GM18909 (cell line): ENCODE results near the gene RNF123.
A peak's percentile ranks its signal among the peaks of the same experiment; 100 is the strongest.
"Not testable (repeated sequence)": the region's sequence is repeated elsewhere in the genome, so short reads cannot be mapped to it uniquely, and the experiment has no call there.

Experiments
- ATAC-seq: cut with Tn5 transposase; IDR thresholded peaks from one replicate; pipeline ENCODE4 v1.9.1; 2021; ENCODE audit warnings: mild to moderate bottlenecking; ENCODE audit not compliant: unreplicated experiment, poor library complexity

Gene RNF123

DNA sequence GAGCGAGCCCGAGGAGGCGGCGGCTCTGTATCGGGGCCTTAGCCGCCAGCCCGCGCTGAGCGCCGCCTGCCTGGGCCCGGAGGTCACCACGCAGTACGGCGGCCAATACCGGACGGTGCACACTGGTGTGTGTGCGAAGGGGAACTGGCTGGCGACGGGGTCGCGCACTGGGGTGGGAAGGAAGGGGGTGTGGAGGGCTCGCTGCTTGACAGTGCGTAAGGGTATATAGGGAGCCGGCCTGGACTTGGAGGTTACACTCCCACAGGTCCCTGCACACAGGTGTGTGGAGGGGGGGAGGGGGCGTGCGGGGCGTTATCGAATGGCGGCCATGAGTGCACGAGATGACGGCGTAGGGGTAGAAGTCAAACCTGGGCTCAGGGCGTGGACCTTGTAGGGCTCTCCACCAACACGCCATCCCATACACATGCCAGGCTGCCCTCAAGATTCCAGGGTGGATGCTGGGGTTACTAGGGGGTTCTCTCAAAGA is 14.8 kb upstream of the RNF123 start:
- ATAC-seq: peak; percentile 25

- ATAC-seq: no peak
Observed at GRCh38 chr3:49675912-49676311, 13.4 kb upstream of the RNF123 start.

GRCh38 chr3:49680493-49681231 is 8.7 kb upstream of the RNF123 start:
- ATAC-seq: no peak

DNA sequence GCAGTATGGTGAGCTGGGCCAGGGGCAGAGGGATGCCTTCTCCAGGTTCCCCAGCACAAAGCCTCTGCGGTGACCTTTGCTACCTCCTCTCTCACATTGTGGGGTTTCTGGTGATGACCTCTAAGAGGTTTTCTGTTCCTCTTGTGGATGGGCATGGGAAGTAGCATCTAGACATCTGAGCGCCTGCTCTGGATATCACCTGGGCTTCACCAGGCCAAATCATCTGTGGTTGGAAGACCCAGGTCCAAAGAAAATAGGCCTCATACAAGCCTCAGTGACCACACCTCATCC is 8.2 kb upstream of the RNF123 start:
- no peak for ATAC-seq

GRCh38 chr3:49681543-49681942 is 7.8 kb upstream of the RNF123 start:
- ATAC-seq: no peak

- ATAC-seq: no peak
Observed at GRCh38 chr3:49683162-49683561, 6.2 kb upstream of the RNF123 start.

DNA sequence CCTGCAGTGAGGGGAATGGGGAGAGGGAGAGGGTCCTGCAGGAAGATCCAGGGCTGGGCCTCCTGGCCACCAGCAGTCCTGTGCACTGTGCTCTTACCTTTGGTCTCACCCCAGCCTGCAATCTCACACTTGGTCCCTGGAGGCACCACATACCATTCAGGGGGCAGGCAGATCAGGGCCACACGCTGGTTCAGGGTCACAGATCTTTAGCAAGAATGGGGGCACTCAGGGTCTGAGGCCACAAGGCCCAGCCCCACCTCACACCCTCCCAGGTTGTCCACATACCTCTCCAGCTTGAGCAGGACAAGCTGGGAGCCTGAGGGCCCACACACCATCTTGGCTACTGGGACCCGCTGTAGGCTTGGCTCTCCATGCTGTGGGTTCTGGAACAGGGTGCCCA is 4.9 kb upstream of the RNF123 start:
- ATAC-seq: not testable (repeated sequence)

- ATAC-seq: not testable (repeated sequence)
Observed at GRCh38 chr3:49685103-49685502, 4.3 kb upstream of the RNF123 start.

DNA sequence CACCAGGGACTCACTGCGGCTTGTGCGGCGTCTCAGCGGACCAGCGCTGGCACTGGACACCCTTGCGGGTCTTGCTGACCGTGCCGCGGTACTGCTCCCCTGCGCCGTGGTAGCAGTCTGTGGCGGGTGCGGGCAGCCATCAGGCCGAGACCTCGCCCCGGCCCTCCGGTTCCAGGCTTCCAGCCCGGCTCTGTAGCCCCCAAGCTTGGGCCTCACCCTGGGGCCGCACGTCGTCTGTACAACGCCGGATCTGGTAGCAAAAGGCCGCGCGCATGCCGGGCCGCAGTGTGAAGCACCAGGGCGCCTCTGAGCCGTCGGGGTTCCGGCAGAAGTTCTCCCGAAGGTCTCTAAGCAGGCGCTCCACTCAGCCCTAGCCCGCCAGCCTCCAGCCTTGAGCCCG is 3.5 kb upstream of the RNF123 start:
- not testable (repeated sequence) for ATAC-seq

DNA sequence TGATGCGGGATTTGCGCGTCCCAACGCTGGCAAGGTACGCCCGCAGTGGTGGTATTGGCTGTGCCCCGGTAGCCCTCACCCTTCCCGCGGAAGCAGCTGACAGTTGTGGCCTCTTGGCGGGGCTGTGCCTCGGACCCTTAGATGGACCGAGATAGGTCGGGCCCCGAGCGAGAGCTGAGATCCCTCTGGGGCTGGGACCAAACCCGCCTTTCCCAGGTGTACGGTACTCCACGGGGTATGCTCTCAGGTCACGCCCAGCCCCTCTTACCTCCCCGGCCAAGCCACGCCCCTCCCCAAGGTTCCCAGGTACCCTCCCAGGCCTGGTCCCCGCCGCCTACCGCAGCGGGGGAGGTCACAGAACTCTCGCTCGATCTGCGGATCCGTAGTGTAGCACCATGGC is 3.0 kb upstream of the RNF123 start:
- ATAC-seq: not testable (repeated sequence)

GRCh38 chr3:49686769-49687423 is 2.5 kb upstream of the RNF123 start:
- not testable (repeated sequence) for ATAC-seq

GRCh38 chr3:49687424-49687795 is 1.9 kb upstream of the RNF123 start:
- not testable (repeated sequence) for ATAC-seq

- ATAC-seq: not testable (repeated sequence)
Observed at GRCh38 chr3:49688338-49689045, 865 bp upstream of the RNF123 start.

- ATAC-seq: not testable (repeated sequence)
Observed at GRCh38 chr3:49689908-49690624, 709 bp downstream of the RNF123 start.

DNA sequence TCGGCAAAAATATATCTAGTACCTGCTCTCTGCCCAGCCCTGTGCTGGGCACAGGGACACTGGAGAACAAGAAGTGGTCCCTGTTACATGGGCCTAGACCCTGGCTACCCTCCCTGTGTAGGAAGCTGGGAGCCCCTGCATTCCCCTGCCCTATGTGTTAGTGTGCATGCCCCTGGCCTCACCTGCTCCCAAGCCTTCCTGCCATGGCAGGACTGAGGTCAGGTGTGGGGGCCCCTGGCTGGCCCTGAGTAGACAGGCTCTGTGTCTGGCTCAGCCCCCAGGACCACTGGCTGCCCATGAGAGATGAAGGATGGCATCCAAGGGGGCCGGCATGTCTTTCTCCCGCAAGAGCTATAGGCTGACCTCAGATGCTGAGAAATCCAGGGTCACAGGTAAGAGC is 1.5 kb downstream of the RNF123 start:
- not testable (repeated sequence) for ATAC-seq

GRCh38 chr3:49691481-49691880 is 2.1 kb downstream of the RNF123 start:
- ATAC-seq: not testable (repeated sequence)

GRCh38 chr3:49694409-49695070 is 5.2 kb downstream of the RNF123 start:
- not testable (repeated sequence) for ATAC-seq

GRCh38 chr3:49695350-49696015 is 6.1 kb downstream of the RNF123 start:
- not testable (repeated sequence) for ATAC-seq

GRCh38 chr3:49699281-49699979 is 10.1 kb downstream of the RNF123 start:
- no peak for ATAC-seq
